GM10248 (cell line): ENCODE results near the gene RXFP4.

Experiments used
- CTCF ChIA-PET: fragments of 300-600 bp; sonication (Branson Sonifier 250); formaldehyde crosslinking; extraction: SDS; loops from one replicate; lab custom pipeline; 2021; ENCODE audit warnings: antibody characterized with exemption; lab: Yijun Ruan, JAX
- POLR2A ChIA-PET: fragments of 350-650 bp; sonication (Branson Sonifier 250); formaldehyde crosslinking; extraction: SDS; loops from one replicate; lab custom pipeline; 2020; ENCODE audit warnings: antibody characterized with exemption; lab: Yijun Ruan, JAX
- DNase-seq: peaks from one replicate; pipeline ENCODE4 v3.0.0; 2012; ENCODE audit errors: extremely low spot score
- TF ChIP-seq, protein P1 (sequence below): IDR thresholded peaks from 2 replicates; pipeline ENCODE4 v1.5.1; 2012; ENCODE audit warnings: mild to moderate bottlenecking, low read depth; ENCODE audit errors: extremely low read depth, missing control alignments, control extremely low read depth

RXFP4 gene

DNA sequence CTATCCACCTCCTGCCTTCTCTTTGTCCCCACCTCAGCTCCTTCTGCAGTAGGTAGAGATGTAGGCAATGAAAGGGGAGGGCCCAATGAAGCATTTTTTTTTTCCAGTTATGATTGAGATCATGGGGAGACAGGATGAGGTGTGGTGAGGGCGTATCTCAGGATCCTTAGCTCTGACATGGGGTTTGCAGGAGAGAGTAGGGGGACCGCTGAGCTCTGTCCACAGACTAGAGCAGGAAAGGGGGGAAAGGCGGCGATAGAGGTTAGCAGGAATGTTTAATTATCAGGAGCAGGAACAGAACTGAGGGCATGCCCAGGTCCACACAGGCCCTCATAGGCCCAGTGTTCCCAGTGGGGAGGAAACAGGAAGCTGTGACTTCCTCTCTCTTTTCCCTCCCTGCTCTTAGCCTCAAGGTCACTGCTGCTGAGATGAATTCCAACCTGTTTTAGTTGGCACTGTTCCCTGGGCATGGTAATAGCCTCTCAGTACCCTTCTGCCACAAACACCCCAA lies 901 bp upstream of the RXFP4 start:
- POLR2A ChIA-PET, result interaction anchor here (0.7 to 0.9 kb wide), 3 partner anchors 19 to 75 kb away, joined by 3 to 4 read pairs (median 3); no protein-coding TSS in a partner anchor
- DNase-seq, result no peak
- CTCF ChIA-PET, result interaction anchor here (0.8 to 3.8 kb wide), 7 partner anchors 10 to 126 kb away, joined by 3 to 51 read pairs (median 3); partner anchors contain the start of gene UBQLN4
- TF ChIP-seq, protein P1, sequence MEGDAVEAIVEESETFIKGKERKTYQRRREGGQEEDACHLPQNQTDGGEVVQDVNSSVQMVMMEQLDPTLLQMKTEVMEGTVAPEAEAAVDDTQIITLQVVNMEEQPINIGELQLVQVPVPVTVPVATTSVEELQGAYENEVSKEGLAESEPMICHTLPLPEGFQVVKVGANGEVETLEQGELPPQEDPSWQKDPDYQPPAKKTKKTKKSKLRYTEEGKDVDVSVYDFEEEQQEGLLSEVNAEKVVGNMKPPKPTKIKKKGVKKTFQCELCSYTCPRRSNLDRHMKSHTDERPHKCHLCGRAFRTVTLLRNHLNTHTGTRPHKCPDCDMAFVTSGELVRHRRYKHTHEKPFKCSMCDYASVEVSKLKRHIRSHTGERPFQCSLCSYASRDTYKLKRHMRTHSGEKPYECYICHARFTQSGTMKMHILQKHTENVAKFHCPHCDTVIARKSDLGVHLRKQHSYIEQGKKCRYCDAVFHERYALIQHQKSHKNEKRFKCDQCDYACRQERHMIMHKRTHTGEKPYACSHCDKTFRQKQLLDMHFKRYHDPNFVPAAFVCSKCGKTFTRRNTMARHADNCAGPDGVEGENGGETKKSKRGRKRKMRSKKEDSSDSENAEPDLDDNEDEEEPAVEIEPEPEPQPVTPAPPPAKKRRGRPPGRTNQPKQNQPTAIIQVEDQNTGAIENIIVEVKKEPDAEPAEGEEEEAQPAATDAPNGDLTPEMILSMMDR, result no peak

DNA sequence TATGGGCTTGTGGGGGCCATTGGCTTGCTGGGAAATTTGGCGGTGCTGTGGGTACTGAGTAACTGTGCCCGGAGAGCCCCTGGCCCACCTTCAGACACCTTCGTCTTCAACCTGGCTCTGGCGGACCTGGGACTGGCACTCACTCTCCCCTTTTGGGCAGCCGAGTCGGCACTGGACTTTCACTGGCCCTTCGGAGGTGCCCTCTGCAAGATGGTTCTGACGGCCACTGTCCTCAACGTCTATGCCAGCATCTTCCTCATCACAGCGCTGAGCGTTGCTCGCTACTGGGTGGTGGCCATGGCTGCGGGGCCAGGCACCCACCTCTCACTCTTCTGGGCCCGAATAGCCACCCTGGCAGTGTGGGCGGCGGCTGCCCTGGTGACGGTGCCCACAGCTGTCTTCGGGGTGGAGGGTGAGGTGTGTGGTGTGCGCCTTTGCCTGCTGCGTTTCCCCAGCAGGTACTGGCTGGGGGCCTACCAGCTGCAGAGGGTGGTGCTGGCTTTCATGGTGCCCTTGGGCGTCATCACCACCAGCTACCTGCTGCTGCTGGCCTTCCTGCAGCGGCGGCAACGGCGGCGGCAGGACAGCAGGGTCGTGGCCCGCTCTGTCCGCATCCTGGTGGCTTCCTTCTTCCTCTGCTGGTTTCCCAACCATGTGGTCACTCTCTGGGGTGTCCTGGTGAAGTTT lies 550 bp downstream of the RXFP4 start:
- ChIA-PET POLR2A (interaction anchor here (1.0 kb wide), 1 partner anchor 8 kb away, joined by 3 read pairs; the partner anchor contains the start of gene KHDC4), CTCF (interaction anchor here (2.1 to 4.8 kb wide), 2 partner anchors 35 to 48 kb away, joined by 16 to 36 read pairs; partner anchors contain the start of gene ARHGEF2)
- TF ChIP-seq, protein P1, result no peak
- DNase-seq, result no peak

DNA sequence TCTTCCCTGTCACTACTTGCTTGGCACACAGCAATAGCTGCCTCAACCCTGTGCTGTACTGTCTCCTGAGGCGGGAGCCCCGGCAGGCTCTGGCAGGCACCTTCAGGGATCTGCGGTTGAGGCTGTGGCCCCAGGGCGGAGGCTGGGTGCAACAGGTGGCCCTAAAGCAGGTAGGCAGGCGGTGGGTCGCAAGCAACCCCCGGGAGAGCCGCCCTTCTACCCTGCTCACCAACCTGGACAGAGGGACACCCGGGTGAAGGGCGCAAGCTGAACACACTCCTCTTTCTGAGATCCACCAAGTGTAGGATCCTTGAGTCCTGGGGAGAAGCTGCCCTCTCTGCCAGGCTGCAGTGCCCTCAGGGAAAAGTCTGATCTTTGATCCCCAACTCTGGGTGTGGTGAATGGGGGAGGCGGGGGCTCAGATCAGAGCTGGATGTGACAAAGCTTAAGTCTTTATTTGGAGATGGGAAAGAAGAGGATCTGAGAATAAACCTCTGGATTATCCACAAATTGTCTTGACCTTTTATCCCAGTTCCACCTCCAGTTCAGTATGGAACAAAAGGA lies 1.2 kb downstream of the RXFP4 start:
- ChIA-PET POLR2A (interaction anchor here (1.0 to 1.4 kb wide), 2 partner anchors 9 to 36 kb away, joined by 3 to 4 read pairs; partner anchors contain the start of genes ARHGEF2 and KHDC4), CTCF (interaction anchor here (2.1 to 4.8 kb wide), 3 partner anchors 34 to 124 kb away, joined by 7 to 36 read pairs (median 16); partner anchors contain the start of gene ARHGEF2)
- no peak for DNase-seq
- TF ChIP-seq, protein P1, result no peak

DNA sequence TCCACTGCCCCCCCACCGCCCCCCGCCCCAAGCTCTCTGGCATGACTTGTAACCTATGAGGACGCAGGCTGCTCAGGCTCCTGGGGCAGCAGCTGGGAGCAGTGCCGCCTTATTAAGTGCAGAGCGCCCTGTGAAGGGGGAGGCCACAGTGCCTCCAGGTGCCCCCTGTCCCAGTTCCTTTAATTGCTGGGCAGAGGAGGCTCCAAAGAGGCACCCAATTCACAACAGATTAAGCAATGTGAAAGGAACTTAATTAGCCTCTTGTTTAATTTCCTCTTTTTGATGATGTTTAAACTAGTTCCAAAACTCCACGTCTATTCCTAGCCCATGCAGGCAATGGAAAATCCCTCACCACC lies 3.0 kb downstream of the RXFP4 start:
- CTCF ChIA-PET, result interaction anchor here (0.6 to 4.8 kb wide), 8 partner anchors 11 to 622 kb away, joined by 3 to 36 read pairs (median 7); partner anchors contain the start of genes ARHGEF2 and KHDC4
- no peak for DNase-seq
- POLR2A ChIA-PET, result interaction anchor here (0.5 to 0.7 kb wide), 2 partner anchors 45 to 604 kb away, joined by 3 read pairs; no protein-coding TSS in a partner anchor
- TF ChIP-seq, protein P1, result no peak

DNA sequence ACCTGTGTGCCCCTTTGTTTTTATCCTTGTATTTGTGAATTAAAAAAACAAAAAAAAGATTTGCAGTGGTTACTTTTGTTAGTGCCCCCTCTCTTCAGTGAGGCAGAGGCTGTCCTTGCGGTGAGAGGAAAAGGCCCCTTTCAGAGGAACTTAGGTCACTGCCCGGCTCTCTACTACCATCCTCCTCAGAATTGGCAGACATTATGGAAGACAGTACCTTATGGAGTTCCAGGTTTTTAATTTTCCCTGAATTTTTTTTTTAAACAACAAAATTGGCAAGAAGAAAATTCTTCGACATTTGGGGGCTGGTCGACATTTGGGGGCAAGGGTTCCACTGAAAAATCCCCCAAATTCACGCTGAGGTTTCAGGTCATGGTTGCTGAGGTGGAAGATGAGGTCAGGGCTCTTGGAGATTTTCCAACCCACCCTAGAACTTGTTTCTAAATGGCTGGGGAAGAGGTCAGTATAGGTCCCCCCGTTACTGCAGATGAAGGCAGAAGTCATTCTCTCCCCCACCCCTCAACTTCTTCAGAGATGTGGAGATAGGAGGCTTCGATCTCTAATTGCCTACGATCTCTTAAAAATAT lies 5.3 kb downstream of the RXFP4 start:
- POLR2A ChIA-PET, result interaction anchor here (0.7 to 2.0 kb wide), 5 partner anchors 12 to 34 kb away, joined by 3 to 11 read pairs (median 4); partner anchors contain the start of gene KHDC4
- DNase-seq, result no peak
- CTCF ChIA-PET, result interaction anchor here (0.8 to 4.8 kb wide), 11 partner anchors 9 to 119 kb away, joined by 3 to 36 read pairs (median 6); partner anchors contain the start of gene ARHGEF2

More for the DNA sequence above, 5.3 kb downstream of the RXFP4 start:
- TF ChIP-seq, protein P1, result no peak
